SW 1271 (cell line): ENCODE measurements around the gene RFX8.
A peak's percentile ranks its signal among the peaks of the same experiment; 100 is the strongest.
"Not testable (repeated sequence)": the region's sequence is repeated elsewhere in the genome, so short reads cannot be mapped to it uniquely, and the experiment has no call there.

Experiments used
- DNase-seq, 2 experiments: peaks; one replicate each; lab custom pipeline; 2025; lab: John Stamatoyannopoulos, UW

Gene RFX8

GRCh38 chr2:101474731-101475384, at the start of gene RFX8:
RFX8 (minus strand) TSS chr2:101475112; CDS start chr2:101466848, 8,264 bp downstream.
- DNase-seq, result no peak

- DNase-seq, result no peak
These were observed 46.6 kb upstream of the RFX8 start for GRCh38 chr2:101521487-101521886.

GRCh38 chr2:101520246-101520645, 45.3 kb upstream of the RFX8 start:
- DNase-seq, result peak; percentile 26 to 35

- peak; percentile 24 to 60 for DNase-seq
These were observed 43.9 kb upstream of the RFX8 start for GRCh38 chr2:101518578-101519492.

- DNase-seq, result peak; percentile 52 to 79
These were observed 42.9 kb upstream of the RFX8 start for GRCh38 chr2:101517758-101518271.

GRCh38 chr2:101516823-101517690, 42.1 kb upstream of the RFX8 start:
- peak; percentile 76 to 96 for DNase-seq

GRCh38 chr2:101516349-101516748, 41.4 kb upstream of the RFX8 start:
- DNase-seq, result no peak

- DNase-seq, result no peak
These were observed 40.6 kb upstream of the RFX8 start for GRCh38 chr2:101515477-101515876.

GRCh38 chr2:101512993-101513392, 38.1 kb upstream of the RFX8 start:
- DNase-seq, result no peak

GRCh38 chr2:101511381-101511780, 36.5 kb upstream of the RFX8 start:
- DNase-seq, result no peak

GRCh38 chr2:101509499-101510284, 34.8 kb upstream of the RFX8 start:
- no peak for DNase-seq

GRCh38 chr2:101508636-101509035, 33.7 kb upstream of the RFX8 start:
- DNase-seq, result no peak

GRCh38 chr2:101505276-101505675, 30.4 kb upstream of the RFX8 start:
- not testable (repeated sequence) for DNase-seq

GRCh38 chr2:101504744-101505143, 29.8 kb upstream of the RFX8 start:
- not testable (repeated sequence) for DNase-seq

GRCh38 chr2:101502095-101502494, 27.2 kb upstream of the RFX8 start:
- DNase-seq, result no peak

- DNase-seq, result no peak
These were observed 26.5 kb upstream of the RFX8 start for GRCh38 chr2:101501443-101501842.

- no peak for DNase-seq
These were observed 25.9 kb upstream of the RFX8 start for GRCh38 chr2:101500860-101501259.

GRCh38 chr2:101500180-101500579, 25.3 kb upstream of the RFX8 start:
- no peak for DNase-seq

GRCh38 chr2:101496279-101496678, 21.4 kb upstream of the RFX8 start:
- DNase-seq, result no peak

GRCh38 chr2:101492936-101493473, 18.1 kb upstream of the RFX8 start:
- DNase-seq, result no peak

- no peak for DNase-seq
These were observed 12.1 kb upstream of the RFX8 start for GRCh38 chr2:101486994-101487393.
